Uterus (tissue), 2 donors: ENCODE data around the gene OR52B2.

Source experiments
- CTCF ChIP-seq, 4 experiments: fragments of 200-600 bp in 2 of 4; fragments of 450-650 bp in 2 of 4; sonication (generic) in 2 of 4; IDR thresholded peaks; one replicate each; pipeline ENCODE4 v1.5.1; 2016 to 2019; ENCODE audit warnings: antibody characterized with exemption in 4 of 4, mild to moderate bottlenecking in 2 of 4, moderate library complexity in 1 of 4
- POLR2A ChIP-seq, 2 donors: fragments of 450-650 bp; IDR thresholded peaks; one replicate each; pipeline ENCODE4 v1.6.1; 2016; ENCODE audit warnings: antibody characterized with exemption in 2 of 2, mild to moderate bottlenecking in 1 of 2, moderate library complexity in 1 of 2

GRCh38 chr11:6129635-6130034, 40.5 kb downstream of the OR52B2 start:
- TF ChIP-seq CTCF (IDR thresholded peaks at IDR 0.05): no peak
- TF ChIP-seq POLR2A (IDR thresholded peaks at IDR 0.05): no peak
